H1 (cell line): Measurements from ENCODE around the gene GLRX3. TPM values are rescaled to one million over a fixed set of nuclear protein-coding genes. Genes with fewer than 3 reads are reported as not detected.

Source experiments
- EGR1 ChIP-seq: IDR thresholded peaks from 2 replicates; pipeline ENCODE4 v1.6.1; 2011; ENCODE audit warnings: low read depth, low read length, borderline replicate concordance
- GABPA ChIP-seq: IDR thresholded peaks from 2 replicates; pipeline ENCODE4 v1.6.1; 2011; ENCODE audit warnings: mild to moderate bottlenecking, low read length, moderate library complexity, borderline replicate concordance; ENCODE audit not compliant: insufficient read depth
- HDAC2 ChIP-seq, 2 experiments: fragments of 300-600 bp in 1 of 2; sonication (generic) in 1 of 2; IDR thresholded peaks; 2 replicates each; pipeline ENCODE4 v1.6.1; 2011 to 2012; ENCODE audit warnings: low read depth in 2 of 2, low read length in 2 of 2, mild to moderate bottlenecking in 2 of 2, moderate library complexity in 2 of 2, borderline replicate concordance in 1 of 2, inconsistent platforms in 1 of 2
- TAF7 ChIP-seq: optimal IDR thresholded peaks from 2 replicates; pipeline ENCODE3; 2011; ENCODE audit warnings: low read depth, mild to moderate bottlenecking, inconsistent platforms, low read length, moderate library complexity, borderline replicate concordance
- polyA plus RNA-seq, 7 experiments: library from polyadenylated mRNA; depleted of rRNA in 3 of 7; stranded (reverse) in 5 of 7; unstranded in 2 of 7; fragments of >200 nt in 5 of 7; fragments of 200-250 nt in 2 of 7; gene quantifications; 1 replicate in 5 of 7; 2 replicates in 1 of 7; 4 replicates in 1 of 7; pipeline versions ENCODE4 v1.2.1 to v1.2.3, GENCODE V29; 2011 to 2013; ENCODE audit warnings: missing spikeins in 2 of 7, mixed read lengths in 2 of 7
- total RNA-seq: library from RNA; stranded (reverse); fragmentation: NEBNext Ultra II Directional; extraction: Animal tissue kit (Norgen Biotek cat#: 25700); gene quantifications from 2 replicates; pipeline ENCODE4 v1.2.1, GENCODE V29; 2021
- TF ChIP-seq, protein P1 (sequence below): IDR thresholded peaks from 2 replicates; pipeline ENCODE4 v1.6.1; 2012; ENCODE audit warnings: inconsistent platforms

The GLRX3 gene
- total and polyA plus RNA-seq, 2 of the 8 experiments (the other 6 are each of a cell fraction or from before 2014, with no cell fraction given), result 59.9 to 157 TPM

DNA sequence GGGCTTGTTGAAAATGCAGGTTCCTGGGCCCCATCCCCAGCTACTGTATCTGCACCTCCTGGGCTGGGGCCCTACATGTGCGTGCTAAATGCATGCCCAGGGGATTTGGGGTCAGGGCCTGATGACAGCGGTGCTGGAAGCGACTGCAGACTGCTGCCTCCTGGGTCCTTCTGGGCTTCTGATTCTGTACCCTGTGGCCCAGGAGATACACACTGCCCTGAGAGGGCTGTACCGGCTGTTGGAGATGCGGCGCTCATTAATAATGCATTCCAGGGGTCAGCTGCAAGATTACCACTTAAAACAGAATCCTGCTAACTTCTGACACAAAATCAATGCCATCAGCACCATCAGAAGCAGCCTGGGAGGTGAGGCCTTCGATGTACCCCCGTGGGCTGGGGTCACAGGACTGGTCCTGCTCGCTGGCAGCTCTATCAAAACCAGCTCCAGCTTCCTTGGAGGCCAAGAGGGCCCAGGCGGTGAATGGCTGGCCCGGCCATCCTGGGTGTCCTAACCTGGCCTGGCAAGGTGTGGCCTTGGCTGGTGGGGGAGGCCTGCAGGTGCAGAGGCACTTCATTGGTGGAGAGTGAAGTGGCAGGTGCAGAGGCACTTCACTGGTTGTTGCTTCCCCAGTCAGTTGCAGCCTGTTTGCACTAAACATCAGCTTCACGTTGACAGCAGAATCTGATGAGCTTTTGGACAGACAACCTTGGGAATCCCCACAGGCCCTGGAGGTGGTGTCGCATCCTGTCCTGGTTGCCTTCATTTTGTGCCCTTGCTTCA lies 79.2 kb downstream of the GLRX3 start (continued):
- no peak for TF ChIP-seq HDAC2 (IDR thresholded peaks at IDR 0.05; ENCODE audit: borderline replicate concordance in 1 of 2, low read depth in 2 of 2, low read length in 2 of 2)
- no peak for TF ChIP-seq TAF7
- TF ChIP-seq EGR1, result no peak
- TF ChIP-seq, protein P1, sequence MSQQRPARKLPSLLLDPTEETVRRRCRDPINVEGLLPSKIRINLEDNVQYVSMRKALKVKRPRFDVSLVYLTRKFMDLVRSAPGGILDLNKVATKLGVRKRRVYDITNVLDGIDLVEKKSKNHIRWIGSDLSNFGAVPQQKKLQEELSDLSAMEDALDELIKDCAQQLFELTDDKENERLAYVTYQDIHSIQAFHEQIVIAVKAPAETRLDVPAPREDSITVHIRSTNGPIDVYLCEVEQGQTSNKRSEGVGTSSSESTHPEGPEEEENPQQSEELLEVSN, result no peak
- no peak for TF ChIP-seq GABPA
